Iris pigment epithelial cell (primary cell): ENCODE measurements around the gene CAMKK1.

Experiments used
- DNase-seq: peaks from one replicate; pipeline ENCODE4 v3.0.0-alpha.2; 2011; ENCODE audit warnings: low read depth

CAMKK1 gene

GRCh38 chr17:3917391-3917931 lies 24.6 kb upstream of the CAMKK1 start:
- DNase-seq, result peak; percentile 49

DNA sequence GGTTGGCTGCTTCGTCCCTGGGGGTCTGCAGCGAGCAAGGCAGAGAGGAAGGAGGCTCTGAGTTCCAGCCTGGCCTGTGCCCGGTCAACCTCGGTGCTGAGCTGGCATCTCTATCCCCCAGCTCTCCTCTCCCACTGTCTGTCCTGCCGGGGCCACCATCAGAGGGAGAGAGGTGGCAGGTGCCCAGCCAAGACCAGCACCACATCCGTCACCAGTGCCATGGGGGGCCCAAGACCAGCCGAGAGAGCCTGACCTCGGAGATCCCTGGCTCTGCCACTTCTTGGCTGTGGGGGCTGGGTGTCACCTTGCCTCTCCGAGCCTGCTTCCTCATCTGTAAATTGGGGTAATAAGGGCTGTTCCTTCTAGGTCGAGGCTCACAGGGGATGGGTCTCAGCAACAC lies 24.0 kb upstream of the CAMKK1 start:
- DNase-seq, result no peak

GRCh38 chr17:3915995-3916696 lies 23.3 kb upstream of the CAMKK1 start, which contains the start of gene P2RX1:
TSS of gene P2RX1 (minus strand) at chr17:3916465. CDS start at chr17:3916225, 240 bp downstream.
- DNase-seq, result no peak

DNA sequence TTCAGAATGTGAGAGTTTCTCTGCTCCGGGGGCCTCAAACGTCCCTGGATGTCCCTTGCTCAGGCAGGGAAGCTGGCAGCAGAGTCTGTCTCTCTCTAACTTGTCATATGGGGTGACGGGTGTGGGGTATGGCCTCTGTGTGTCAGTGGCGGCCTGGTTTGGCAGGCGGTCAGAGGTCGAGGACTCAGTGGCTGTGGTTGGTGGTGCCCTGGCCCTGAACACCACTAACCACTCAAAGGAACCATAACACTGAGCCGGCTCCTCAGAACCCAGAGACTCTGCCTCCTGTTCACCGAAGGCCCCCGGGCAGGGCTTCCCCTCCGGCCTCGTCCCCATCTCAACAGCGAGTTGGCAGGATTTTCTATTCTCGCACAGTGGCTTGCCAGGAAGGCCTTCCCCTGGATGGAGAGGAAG lies 22.7 kb upstream of the CAMKK1 start:
- DNase-seq, result no peak

DNA sequence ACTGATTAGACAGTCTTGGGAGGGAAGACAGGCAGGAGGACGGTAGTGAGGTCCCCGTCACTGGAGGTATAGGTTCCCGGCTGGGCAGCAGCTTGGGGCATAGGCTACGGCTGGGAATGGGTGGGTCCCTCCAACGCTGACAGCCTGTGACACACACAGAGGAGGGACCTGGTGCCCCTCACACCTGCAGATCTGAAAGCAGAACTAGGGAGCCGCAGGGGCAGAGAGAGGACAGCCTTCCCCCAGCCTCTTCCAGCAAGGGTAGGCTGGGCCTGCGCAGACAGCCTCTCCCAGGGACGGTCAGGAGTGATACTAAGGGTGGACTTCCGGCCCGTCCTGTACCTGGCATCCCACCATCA lies 21.4 kb upstream of the CAMKK1 start:
- DNase-seq, result no peak

DNA sequence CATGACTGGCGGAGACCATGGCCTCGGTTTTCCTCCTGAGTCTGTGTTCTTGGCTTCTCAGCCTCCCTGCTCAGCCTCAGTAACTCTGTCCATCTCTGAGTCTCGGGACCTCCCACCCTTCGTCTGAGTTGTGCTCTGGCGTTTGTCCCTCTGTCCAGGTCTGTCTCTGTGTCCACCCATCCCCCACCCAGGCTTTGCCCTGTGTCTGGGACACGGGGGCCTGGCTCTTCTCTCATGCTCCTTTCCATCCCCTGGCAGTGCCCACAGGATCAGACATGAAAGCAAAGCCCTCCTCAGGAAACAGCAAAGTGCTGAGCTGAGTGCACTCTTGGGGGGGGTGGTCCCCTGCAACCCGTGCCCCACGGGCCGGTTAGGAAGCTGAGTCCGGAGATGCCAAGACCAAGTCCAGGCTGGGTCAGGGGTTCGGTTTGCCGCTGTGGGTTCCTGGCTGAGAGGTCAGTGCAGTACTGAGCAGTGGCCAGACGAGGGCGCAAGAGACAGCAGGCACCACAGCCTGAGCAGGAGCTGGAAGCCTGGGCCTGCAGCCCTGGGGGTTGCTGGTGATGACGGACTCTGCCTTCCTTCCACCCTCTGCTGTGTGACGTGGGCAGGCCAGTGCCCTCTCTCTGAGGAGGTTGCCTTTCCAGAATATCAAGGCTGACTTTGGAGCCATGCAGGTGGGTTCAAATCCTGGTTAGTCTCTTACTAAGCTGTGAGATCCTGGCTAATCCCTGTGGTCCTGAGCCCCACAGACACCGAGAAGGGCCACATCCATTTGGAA lies 20.9 kb upstream of the CAMKK1 start:
- peak; percentile 68 for DNase-seq

- no peak for DNase-seq
Measured at GRCh38 chr17:3912827-3913226, 20.0 kb upstream of the CAMKK1 start.

DNA sequence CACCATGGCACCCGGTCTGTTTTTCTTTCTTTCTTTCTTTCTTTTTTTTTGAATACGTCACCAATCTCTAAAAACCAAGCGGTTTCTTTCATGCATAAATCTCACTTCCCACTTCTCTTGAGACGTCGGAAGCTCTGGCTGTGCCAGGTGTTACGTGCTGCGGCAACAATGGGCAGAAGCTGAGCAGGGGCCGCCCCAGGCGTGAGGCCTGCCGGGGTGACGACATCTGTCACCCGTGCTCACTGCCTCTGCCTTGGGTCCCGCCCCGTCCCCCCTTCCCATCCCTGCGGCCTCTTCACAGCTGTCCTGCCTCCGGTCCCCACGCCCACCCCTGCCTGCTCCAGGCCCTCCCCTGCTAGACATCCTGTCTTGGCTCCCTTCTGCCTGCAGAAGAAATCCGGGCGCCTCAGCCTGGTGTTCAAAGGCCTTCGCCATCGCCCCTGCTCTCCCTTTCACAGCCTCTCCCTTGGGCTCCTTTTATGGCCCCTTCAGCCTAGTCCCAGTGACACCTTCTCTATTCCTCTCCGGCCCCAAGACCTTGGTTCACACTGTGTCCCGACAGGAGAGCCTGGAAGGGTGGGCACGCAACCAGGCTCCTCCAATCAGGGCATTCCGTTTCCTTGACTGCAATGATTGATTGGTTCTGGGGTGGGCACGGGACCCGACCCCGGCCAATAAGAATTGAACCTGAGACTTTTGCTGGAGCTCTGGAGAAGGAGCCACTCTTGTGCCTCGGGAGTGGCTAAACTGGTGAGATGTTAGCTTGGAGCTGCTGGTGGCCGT lies 18.6 kb upstream of the CAMKK1 start:
- no peak for DNase-seq

GRCh38 chr17:3910420-3911270 lies 17.8 kb upstream of the CAMKK1 start:
- no peak for DNase-seq

DNA sequence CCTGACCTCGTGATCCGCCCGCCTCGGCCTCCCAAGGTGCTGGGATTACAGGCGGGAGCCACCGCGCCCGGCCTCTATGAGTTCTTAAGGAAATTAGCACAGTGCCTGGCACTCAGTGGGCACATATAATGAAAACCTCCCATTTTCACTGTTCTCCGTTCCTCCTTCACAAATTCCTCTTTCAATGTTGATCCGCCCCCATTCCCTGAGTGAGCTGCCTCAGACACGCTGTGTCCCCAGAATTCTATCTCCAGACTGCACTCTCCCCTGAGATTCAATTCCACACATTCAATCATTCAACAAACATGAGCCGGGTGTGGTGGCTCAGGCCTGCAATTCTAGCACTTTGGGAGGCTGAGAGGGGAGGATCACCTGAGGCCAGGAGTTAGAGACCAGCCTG lies 16.4 kb upstream of the CAMKK1 start:
- DNase-seq, result no peak

- no peak for DNase-seq
Measured at GRCh38 chr17:3907483-3908216, 14.8 kb upstream of the CAMKK1 start.

- DNase-seq, result no peak
Measured at GRCh38 chr17:3906881-3907280, 14.0 kb upstream of the CAMKK1 start.

- DNase-seq, result no peak
Measured at GRCh38 chr17:3905017-3905520, 12.2 kb upstream of the CAMKK1 start.

- DNase-seq, result no peak
Measured at GRCh38 chr17:3904501-3904900, 11.6 kb upstream of the CAMKK1 start.

DNA sequence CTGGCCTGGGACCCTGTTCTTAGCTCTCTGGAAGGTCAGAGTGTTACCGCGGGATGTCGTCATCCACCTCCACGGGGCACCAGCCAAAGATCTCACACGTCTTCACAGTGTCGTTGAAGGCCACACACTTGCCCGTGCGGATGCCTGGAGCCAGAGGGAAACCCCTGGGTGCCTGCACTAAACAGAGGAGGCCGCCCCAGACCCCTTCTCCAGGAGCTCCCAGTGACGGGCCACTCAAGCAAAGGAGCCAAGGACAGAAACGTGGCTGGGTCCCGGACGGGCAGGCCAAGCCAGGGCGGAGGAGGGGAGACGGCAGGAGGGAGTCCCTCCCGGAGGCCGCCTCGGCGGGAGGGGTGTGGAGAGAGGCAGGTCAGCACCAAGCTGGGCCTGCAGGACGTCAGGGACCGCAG lies 11.0 kb upstream of the CAMKK1 start:
- DNase-seq, result no peak

DNA sequence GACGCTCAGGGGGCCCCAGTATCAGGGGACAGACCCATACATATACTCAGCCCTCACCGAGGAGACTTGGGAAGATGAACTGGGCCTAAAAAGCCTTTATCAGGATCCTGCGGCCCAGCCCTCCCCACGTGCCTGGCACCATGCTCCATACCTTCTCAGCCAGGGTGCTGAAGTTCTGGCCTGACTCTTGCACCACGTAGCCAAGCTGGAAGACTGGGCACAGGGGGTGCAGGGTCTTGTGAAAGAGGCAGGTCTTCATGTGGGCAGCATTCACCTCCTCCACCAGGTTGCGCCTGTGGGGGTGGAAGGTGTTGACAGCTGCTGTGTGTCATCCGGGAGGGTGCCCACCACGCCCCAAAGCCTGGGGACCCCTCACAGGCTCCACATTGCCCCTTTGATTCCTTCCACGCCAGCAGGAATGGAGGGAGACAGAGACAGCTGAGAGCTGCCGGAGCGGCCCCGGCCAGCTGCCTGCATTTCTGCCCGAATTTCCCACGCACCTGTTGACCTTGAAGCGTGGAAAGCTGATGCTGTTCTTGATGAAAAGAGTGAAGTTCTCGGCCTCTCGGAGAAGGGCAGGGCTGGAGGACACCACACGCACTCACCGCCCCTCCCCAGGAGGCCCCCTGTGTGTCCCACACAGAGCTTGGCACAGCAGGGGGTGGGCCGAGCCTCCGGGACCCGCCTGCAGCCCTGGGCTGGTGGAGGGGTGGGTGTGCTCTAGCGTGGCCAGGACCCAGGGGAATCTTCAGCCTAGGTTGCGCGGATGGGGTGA lies 10.4 kb upstream of the CAMKK1 start:
- no peak for DNase-seq

GRCh38 chr17:3900646-3901045 lies 7.8 kb upstream of the CAMKK1 start:
- DNase-seq, result no peak

GRCh38 chr17:3897731-3898130 lies 4.9 kb upstream of the CAMKK1 start:
- no peak for DNase-seq

DNA sequence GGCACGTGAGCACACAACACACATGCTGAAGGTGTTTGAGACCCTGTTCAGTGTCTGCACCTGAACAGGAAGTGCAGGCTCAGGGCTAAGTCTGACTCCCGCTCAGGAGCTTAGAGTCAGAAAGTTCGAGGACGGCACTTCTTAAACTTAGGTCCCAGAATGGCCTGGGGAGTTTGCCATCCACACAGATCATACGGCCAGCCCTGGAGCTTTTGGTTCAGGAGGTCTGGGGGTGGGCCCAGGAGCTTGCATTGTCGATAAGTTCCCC lies 4.0 kb upstream of the CAMKK1 start:
- DNase-seq, result no peak
